Measurements from ENCODE around the gene SPI1.

- TF ChIP-seq CTCF (tag by site-specific recombination; IDR thresholded peaks at IDR 0.05) (no peak), FEZF1 (tag by site-specific recombination; IDR thresholded peaks at IDR 0.05) (no peak)
Measured at GRCh38 chr11:47375546-47376085, 2.7 kb downstream of the SPI1 start.

Measured in HEK293 (cell line).